PFSK-1 (cell line): ENCODE results near the gene ADGRA1.
A peak's percentile ranks its signal among the peaks of the same experiment; 100 is the strongest.

ENCODE experiments used
- FOXP2 ChIP-seq: optimal IDR thresholded peaks from 2 replicates; pipeline ENCODE3; 2011; ENCODE audit warnings: borderline replicate concordance, control low read depth, inconsistent platforms; ENCODE audit not compliant: insufficient read depth; ENCODE audit errors: extremely low read length, extremely low read depth
- POLR2AphosphoS5 ChIP-seq: IDR thresholded peaks from 2 replicates; pipeline ENCODE4 v1.6.1; 2012; ENCODE audit warnings: low read depth, mild to moderate bottlenecking, control low read depth, low read length, moderate library complexity
- REST ChIP-seq, 2 experiments: IDR thresholded peaks; 2 replicates each; pipeline versions ENCODE4 v1.6.1 to v1.8.0; 2011 to 2012; ENCODE audit warnings: low read depth in 2 of 2, low read length in 2 of 2, control low read depth in 1 of 2, inconsistent platforms in 1 of 2, mild to moderate bottlenecking in 1 of 2, moderate library complexity in 1 of 2; ENCODE audit not compliant: insufficient read depth in 1 of 2
- SIN3A ChIP-seq: IDR thresholded peaks from 2 replicates; pipeline ENCODE4 v1.6.1; 2012; ENCODE audit warnings: mild to moderate bottlenecking, low read length, moderate library complexity, borderline replicate concordance; ENCODE audit not compliant: insufficient read depth
- TAF1 ChIP-seq: IDR thresholded peaks from 2 replicates; pipeline ENCODE4 v1.6.1; 2012; ENCODE audit warnings: low read length, control low read depth, borderline replicate concordance; ENCODE audit not compliant: insufficient read depth

Gene ADGRA1

DNA sequence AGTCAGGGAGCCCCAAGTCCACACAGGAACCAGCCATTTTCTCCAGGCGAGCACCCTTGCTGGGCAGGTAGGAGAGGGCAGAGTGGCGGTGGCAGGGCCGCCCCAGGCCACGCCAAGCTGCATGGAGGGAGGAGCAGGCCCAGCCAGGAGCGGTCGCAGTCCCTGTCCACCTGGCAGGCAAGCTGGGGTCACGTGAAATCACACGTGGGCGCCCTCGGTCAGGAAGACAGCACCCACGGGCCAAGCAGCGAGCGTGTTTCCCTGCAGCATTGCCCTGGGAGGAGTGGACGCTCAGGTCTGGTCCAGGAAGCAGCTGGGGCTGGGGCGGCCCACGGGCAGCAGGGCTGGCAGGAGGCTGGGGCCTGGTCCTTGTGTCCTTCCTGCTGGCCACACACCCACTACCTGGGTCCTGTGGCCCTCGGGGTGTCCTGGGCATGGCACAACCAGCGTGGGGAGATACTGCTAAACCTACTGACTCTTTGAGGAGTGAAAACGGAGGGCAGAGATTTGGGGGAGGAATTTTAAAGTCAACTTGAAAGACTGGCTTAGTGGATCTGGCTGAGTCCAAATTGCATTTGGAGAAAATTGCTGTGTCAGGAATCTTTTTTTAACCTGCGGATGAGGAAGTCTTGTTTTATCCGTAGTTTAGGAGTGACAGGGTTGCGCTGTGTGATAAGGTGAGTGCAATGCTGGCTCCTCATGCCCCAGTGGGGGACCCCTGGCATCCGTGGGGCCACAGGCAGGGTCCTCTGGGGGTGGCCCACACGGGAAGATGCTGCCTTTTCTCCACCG is 12.2 kb upstream of the ADGRA1 start:
- TF ChIP-seq FOXP2 (no peak), TAF1 (no peak), POLR2AphosphoS5 (no peak), REST (IDR thresholded peaks at IDR 0.05; ENCODE audit: insufficient read depth in 1 of 2, low read depth in 2 of 2, low read length in 2 of 2) (no peak), SIN3A (no peak)

- TF ChIP-seq FOXP2 (no peak), REST (IDR thresholded peaks at IDR 0.05; ENCODE audit: insufficient read depth in 1 of 2, low read depth in 2 of 2, low read length in 2 of 2) (no peak), POLR2AphosphoS5 (no peak), SIN3A (no peak), TAF1 (no peak)
Measured at GRCh38 chr10:133076274-133077038, 11.3 kb upstream of the ADGRA1 start.

DNA sequence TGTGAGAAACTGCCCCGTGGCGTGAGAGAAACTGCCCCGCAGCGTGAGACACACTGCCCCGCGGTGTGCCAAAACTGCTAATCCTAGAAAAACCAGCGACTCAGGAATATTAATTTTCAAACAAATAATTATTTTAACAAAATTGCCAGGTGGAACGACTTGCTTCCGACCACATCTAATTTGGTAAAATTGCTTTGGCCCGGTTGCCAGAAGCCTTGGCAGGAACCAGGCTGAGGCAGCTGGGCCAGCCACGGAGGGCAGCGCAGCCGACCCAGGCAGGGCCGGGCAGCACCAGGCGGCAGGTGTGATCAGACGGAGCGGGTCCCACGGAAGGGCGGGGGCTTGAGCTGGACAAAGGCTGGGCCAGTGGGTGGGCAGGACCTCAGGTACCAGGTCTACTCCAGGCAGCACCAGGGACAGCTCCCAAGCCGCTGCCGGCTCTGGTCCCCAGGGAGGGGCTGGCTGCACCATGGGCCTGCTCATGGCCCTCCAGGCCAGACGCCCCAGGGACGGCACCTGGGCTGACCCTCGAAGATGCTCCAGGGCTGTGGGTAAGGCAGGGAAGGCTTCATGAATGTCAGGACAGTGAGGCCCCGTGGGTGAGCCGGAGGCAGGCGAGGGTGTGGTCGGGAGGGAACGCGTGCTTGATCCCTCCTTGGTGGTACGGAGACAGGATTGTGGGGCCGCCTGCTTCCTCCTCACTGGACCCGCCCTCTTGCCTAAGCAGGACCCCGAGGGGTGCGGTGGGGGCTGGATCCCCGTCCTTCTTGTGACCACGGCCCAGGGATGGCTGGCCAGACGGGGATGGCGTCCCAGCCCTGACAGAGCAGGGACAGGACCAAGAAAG is 7.7 kb upstream of the ADGRA1 start:
- TF ChIP-seq POLR2AphosphoS5, result no peak
- no peak for TF ChIP-seq FOXP2
- TF ChIP-seq TAF1, result no peak
- peak; percentile 65 to 86 for TF ChIP-seq REST (IDR thresholded peaks at IDR 0.05; ENCODE audit: insufficient read depth in 1 of 2, low read depth in 2 of 2, low read length in 2 of 2)
- no peak for TF ChIP-seq SIN3A

DNA sequence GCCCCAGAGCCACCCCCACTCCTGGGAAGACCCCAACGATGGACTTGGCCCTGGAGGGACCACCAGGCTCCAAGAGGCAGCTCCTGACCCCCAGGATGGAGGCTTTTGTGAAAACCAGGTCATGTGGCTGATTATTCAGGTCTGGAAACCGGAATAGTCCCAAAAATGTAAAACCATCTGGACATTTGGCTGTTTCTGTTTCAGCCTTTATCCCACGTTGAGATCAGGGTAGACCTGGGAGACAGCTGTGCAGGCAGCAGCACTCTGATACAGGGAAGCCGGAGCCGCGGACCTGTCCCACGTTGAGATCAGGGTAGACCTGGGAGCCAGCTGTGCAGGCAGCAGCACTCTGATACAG is 7.1 kb upstream of the ADGRA1 start:
- no peak for TF ChIP-seq FOXP2
- TF ChIP-seq POLR2AphosphoS5, result no peak
- TF ChIP-seq TAF1, result no peak
- no peak for TF ChIP-seq REST (IDR thresholded peaks at IDR 0.05; ENCODE audit: insufficient read depth in 1 of 2, low read depth in 2 of 2, low read length in 2 of 2)
- no peak for TF ChIP-seq SIN3A
